Ascending aorta (tissue), 2 donors: ENCODE results near the gene OLA1. TPM values are rescaled to one million over a fixed set of nuclear protein-coding genes. Genes with fewer than 3 reads are reported as not detected.

Source experiments
- DNase-seq, 2 donors: peaks; one replicate each; pipeline ENCODE4 v3.0.0-alpha.2; 2019; ENCODE audit warnings: low spot score in 2 of 2
- H3K27ac ChIP-seq, 2 donors: fragments of 200-600 bp; sonication (generic); one replicate each; pipeline ENCODE4 v1.5.1; 2016 to 2017; ENCODE audit warnings: mild to moderate bottlenecking in 1 of 2
- H3K27me3 ChIP-seq: fragments of 200-600 bp; sonication (generic); one replicate; pipeline ENCODE4 v1.5.1; 2017
- H3K36me3 ChIP-seq, 2 donors: fragments of 200-600 bp; sonication (generic); one replicate each; pipeline ENCODE4 v1.5.1; 2016
- H3K4me1 ChIP-seq, 2 donors: fragments of 200-600 bp; sonication (generic); one replicate each; pipeline ENCODE4 v1.5.1; 2016 to 2017; ENCODE audit warnings: mild to moderate bottlenecking in 1 of 2
- H3K4me3 ChIP-seq, 2 donors: fragments of 200-600 bp; sonication (generic); one replicate each; pipeline ENCODE4 v1.5.1; 2016 to 2017; ENCODE audit warnings: mild to moderate bottlenecking in 1 of 2
- H3K9me3 ChIP-seq, 2 donors: fragments of 200-600 bp; sonication (generic); one replicate each; pipeline ENCODE4 v1.5.1; 2016
- intact Hi-C: fragments of 100-400 bp; cut with DNase I; formaldehyde crosslinking; loops from one replicate; pipeline ENCODE4 v1.15.1; 2023
- total RNA-seq: library from RNA; depleted of rRNA; stranded (reverse); fragments of >200 nt; gene quantifications from one replicate; pipeline ENCODE4 v1.1.0, GENCODE V29; 2016
- TF ChIP-seq, protein P1 (sequence below), 3 experiments: fragments of 200-600 bp in 2 of 3; fragments of 450-650 bp in 1 of 3; sonication (generic) in 2 of 3; IDR thresholded peaks; one replicate each; pipeline ENCODE4 v1.5.1; 2016 to 2019; ENCODE audit warnings: antibody characterized with exemption in 3 of 3, mild to moderate bottlenecking in 1 of 3, moderate library complexity in 1 of 3

Gene OLA1
- total RNA-seq, 1 donor from 2014 or later: 29.5 TPM

DNA sequence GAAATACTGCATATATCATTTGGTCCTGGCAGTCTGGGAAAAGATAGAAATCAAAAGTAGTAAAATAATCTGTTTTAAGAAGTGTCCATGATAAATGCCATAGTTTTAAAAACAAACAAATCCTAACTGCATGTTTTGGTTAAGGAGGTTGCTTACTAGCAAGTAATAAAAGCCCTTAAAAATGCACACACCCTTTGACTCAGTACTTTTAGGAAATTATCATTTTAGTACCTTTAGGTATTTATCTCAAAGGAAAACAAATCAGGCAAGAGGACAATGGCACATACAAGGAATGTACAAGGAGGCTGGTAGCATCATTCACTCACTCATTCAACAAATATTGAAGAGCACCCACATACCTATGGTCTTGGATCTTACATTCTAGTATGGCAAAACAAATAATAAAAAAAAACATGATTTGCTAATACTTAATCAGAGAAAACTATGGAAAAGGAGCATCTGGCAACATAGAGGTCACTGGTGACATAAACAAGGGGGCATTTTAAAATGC is 67.6 kb downstream of the OLA1 start:
- no peak overlapping the region for H3K27ac ChIP-seq
- intact Hi-C loops: no loop called here
- TF ChIP-seq, protein P1, sequence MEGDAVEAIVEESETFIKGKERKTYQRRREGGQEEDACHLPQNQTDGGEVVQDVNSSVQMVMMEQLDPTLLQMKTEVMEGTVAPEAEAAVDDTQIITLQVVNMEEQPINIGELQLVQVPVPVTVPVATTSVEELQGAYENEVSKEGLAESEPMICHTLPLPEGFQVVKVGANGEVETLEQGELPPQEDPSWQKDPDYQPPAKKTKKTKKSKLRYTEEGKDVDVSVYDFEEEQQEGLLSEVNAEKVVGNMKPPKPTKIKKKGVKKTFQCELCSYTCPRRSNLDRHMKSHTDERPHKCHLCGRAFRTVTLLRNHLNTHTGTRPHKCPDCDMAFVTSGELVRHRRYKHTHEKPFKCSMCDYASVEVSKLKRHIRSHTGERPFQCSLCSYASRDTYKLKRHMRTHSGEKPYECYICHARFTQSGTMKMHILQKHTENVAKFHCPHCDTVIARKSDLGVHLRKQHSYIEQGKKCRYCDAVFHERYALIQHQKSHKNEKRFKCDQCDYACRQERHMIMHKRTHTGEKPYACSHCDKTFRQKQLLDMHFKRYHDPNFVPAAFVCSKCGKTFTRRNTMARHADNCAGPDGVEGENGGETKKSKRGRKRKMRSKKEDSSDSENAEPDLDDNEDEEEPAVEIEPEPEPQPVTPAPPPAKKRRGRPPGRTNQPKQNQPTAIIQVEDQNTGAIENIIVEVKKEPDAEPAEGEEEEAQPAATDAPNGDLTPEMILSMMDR (IDR thresholded peaks at IDR 0.05): no peak
- no peak overlapping the region for H3K4me3 ChIP-seq
- H3K4me1 ChIP-seq: no peaks in the 10 kb centered on the region
- no peak for DNase-seq
- no peaks in the 10 kb centered on the region for H3K36me3 ChIP-seq
- no peaks in the 10 kb centered on the region for H3K9me3 ChIP-seq
- no peaks in the 10 kb centered on the region for H3K27me3 ChIP-seq

DNA sequence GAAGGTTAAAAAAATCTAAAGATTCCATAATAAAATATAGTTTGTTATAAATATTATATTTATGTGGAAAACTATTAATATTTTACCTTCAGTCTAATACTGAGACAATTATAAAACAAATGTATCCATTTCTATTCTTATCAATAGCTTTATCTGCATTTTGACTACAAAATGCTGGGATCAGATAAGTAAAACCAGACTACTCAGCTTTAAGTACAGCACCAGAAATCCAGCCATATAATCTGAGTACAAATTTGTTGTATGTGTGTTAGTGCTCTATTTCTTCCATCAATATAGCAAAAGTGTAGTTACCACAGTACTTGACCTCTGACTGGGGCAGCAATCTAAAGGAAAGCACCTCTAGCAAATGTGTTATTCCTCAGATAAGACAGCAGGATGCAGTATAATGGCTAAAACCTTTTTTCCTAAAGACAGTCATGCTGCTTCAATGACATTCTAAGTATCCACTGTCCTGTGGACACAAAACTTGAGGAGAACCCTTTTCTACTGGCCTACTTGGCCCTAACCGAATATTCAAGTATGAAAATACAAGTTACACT is 68.1 kb downstream of the OLA1 start:
- Histone ChIP-seq H3K4me1 (no peaks in the 10 kb centered on the region), H3K27ac (no peak overlapping the region), H3K27me3 (no peaks in the 10 kb centered on the region), H3K36me3 (no peaks in the 10 kb centered on the region), H3K9me3 (peaks cover 0 to 3% of the 10 kb centered on the region in 2 donors), H3K4me3 (no peak overlapping the region)
- DNase-seq: no peak
- intact Hi-C loops: no loop called here
- TF ChIP-seq, protein P1 (IDR thresholded peaks at IDR 0.05): no peak

DNA sequence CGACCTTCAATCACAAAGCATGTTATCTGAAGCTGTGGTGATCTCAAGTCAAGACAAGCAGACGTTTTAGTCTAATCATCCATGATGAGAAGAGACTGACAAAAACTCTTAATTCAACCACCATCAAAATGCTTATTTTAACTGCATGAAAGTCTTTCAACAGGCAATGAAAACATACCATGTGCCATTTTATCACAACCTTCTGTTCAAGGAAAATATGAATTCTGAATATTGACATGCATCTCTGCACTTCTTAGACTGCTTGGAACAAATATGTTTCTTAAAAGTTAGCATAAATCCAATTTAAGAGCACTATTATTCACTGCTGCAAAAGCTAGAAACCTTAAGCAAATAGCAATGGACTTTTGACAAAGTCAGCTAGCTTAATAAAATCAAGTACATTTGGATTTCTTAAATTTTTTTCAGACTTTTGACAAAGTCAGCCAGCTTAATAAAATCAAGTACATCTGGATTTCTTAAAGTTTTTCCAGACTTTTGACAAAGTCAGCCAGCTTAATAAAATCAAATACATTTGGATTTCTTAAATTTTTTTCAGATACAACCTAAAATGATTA is 70.9 kb downstream of the OLA1 start:
- Histone ChIP-seq H3K9me3 (peaks cover 4 to 31% of the 10 kb centered on the region in 2 donors), H3K27me3 (no peaks in the 10 kb centered on the region), H3K4me1 (no peaks in the 10 kb centered on the region), H3K36me3 (no peaks in the 10 kb centered on the region), H3K4me3 (no peak overlapping the region), H3K27ac (no peak overlapping the region)
- DNase-seq: no peak
- intact Hi-C loops: no loop called here
- TF ChIP-seq, protein P1 (IDR thresholded peaks at IDR 0.05): no peak

DNA sequence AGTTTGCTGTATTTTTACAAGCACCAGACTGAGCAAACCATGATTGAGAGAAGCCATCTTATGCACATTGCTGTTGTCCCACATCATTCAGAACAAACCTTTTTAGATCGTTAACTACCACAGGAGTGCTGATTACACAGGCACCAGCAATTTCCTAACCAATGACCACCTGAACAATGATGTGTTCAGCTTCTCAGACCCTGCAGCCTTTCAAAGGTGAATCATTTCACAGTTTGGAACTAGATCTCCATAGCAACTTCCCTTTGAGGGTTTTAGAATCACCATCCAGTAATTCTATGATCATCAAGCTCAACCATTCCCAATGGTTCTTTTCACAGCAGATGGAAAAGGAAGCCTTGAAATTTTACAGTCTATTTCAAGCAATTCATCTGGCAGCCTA is 71.4 kb downstream of the OLA1 start:
- no peak overlapping the region for H3K27ac ChIP-seq
- intact Hi-C loops: no loop called here
- H3K36me3 ChIP-seq: no peaks in the 10 kb centered on the region
- peaks cover 4 to 31% of the 10 kb centered on the region in 2 donors for H3K9me3 ChIP-seq
- no peaks in the 10 kb centered on the region for H3K27me3 ChIP-seq
- TF ChIP-seq, protein P1 (IDR thresholded peaks at IDR 0.05): no peak
- no peaks in the 10 kb centered on the region for H3K4me1 ChIP-seq
- no peak for DNase-seq
- no peak overlapping the region for H3K4me3 ChIP-seq

DNA sequence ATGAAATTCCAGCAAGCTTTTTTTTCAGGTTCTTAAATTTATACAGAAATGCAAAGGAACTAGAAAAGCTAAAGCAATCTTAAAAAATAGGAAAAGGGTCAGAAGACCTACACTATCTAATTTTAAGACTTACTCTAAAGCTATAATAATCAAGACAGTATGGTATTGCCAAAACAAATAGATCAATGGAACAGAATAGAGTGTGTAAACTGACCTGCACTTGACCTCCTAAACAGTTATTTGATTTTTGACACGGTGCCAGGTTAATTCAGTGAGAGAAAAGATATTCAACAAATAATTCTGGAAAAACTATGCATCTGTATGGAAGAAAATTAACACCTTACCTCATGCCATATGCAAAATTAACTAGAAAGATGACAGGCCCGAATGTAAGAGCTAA is 73.6 kb downstream of the OLA1 start:
- H3K27me3 ChIP-seq: no peaks in the 10 kb centered on the region
- H3K4me3 ChIP-seq: no peak overlapping the region
- no peaks in the 10 kb centered on the region for H3K4me1 ChIP-seq
- no peaks in the 10 kb centered on the region for H3K36me3 ChIP-seq
- DNase-seq: no peak
- H3K9me3 ChIP-seq: peaks cover 4 to 39% of the 10 kb centered on the region in 2 donors
- no peak overlapping the region for H3K27ac ChIP-seq
- TF ChIP-seq, protein P1 (IDR thresholded peaks at IDR 0.05): no peak
- intact Hi-C loops: no loop called here
